Prostate gland (tissue), 2 donors: ENCODE results near the gene KIF7. TPM values are rescaled to one million over a fixed set of nuclear protein-coding genes. Genes with fewer than 3 reads are reported as not detected.

Experiments used
- DNase-seq: peaks from one replicate; pipeline ENCODE4 v3.0.0-alpha.2; 2019; ENCODE audit warnings: low spot score
- H3K27ac ChIP-seq, 2 donors: fragments of 200-600 bp; sonication (generic); 2 replicates each; pipeline ENCODE4 v1.5.1; 2017 to 2019
- H3K27me3 ChIP-seq: fragments of 200-600 bp; sonication (generic); replicated peaks from 2 replicates; pipeline ENCODE4 v1.5.1; 2019; ENCODE audit not compliant: insufficient read depth
- H3K36me3 ChIP-seq, 2 donors: fragments of 200-600 bp; sonication (generic); 1 replicate in 1 of 2; 2 replicates in 1 of 2; pipeline versions ENCODE4 v1.5.1 to v1.8.1; 2017 to 2019
- H3K4me1 ChIP-seq: fragments of 200-600 bp; sonication (generic); replicated peaks from 2 replicates; pipeline ENCODE4 v1.5.1; 2019
- H3K4me3 ChIP-seq, 2 donors: fragments of 200-600 bp; sonication (generic); 2 replicates each; pipeline ENCODE4 v1.5.1; 2017 to 2019
- H3K9me3 ChIP-seq: fragments of 200-600 bp; sonication (generic); 2 replicates; pipeline ENCODE4 v1.5.1; 2017
- POLR2A ChIP-seq: fragments of 450-650 bp; IDR thresholded peaks from one replicate; pipeline ENCODE4 v1.6.1; 2016; ENCODE audit warnings: antibody characterized with exemption, mild to moderate bottlenecking
- POLR2AphosphoS5 ChIP-seq: sonication (generic); formaldehyde crosslinking; IDR thresholded peaks from one replicate; pipeline ENCODE4 v1.6.1; 2017; ENCODE audit warnings: antibody characterized with exemption
- WGBS: methylation state at CpG from one replicate; pipeline ENCODE4 v1.1.5; 2018; 5-methylcytosine and 5-hydroxymethylcytosine counted together
- intact Hi-C: fragments of 100-400 bp; cut with DNase I; formaldehyde crosslinking; loops from one replicate; pipeline ENCODE4 v1.14.2; 2022
- total RNA-seq, 2 donors: library from RNA; depleted of rRNA; stranded (reverse); fragments of >200 nt; gene quantifications; one replicate each; pipeline ENCODE4 v1.1.0, GENCODE V29; 2016
- TF ChIP-seq, protein P1 (sequence below), 4 experiments: fragments of 200-600 bp in 2 of 4; fragments of 450-650 bp in 2 of 4; sonication (generic) in 2 of 4; IDR thresholded peaks; 1 replicate in 3 of 4; 2 replicates in 1 of 4; pipeline ENCODE4 v1.5.1; 2016 to 2019; ENCODE audit warnings: antibody characterized with exemption in 4 of 4, mild to moderate bottlenecking in 2 of 4, moderate library complexity in 2 of 4

The KIF7 gene
- total RNA-seq, 2 donors from 2014 or later: 4.1 to 10.3 TPM

DNA sequence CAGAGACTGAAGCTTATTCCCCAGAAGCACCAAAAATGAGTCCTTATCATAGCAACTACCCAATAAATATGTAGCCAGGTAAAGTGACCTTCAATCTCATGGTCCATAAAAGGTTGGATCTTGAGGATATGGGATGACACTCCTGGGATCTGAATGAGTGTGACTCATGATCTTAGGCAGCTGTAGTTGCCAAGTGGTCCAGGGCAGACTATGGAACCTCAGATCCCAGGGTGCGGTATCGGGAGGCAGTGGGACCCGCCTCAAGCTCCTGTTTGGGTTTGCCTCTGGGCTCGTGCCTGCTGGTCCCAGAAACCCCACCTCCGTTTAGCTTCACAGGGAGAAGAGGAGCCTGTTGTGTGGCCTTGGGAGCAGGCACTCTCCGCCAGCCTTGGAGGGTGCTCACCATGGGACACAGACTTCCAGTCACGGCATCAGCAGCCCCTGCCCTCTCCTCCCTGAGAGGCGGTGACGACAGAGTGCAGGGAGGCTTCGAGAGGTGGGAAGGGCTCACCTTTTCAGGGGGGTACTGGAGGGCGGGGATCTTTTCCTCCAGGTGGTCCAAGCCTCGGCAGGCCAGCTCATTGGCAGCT, 15.8 kb upstream of the KIF7 start:
- TF ChIP-seq POLR2AphosphoS5: no peak
- TF ChIP-seq POLR2A: no peak
- TF ChIP-seq, protein P1, sequence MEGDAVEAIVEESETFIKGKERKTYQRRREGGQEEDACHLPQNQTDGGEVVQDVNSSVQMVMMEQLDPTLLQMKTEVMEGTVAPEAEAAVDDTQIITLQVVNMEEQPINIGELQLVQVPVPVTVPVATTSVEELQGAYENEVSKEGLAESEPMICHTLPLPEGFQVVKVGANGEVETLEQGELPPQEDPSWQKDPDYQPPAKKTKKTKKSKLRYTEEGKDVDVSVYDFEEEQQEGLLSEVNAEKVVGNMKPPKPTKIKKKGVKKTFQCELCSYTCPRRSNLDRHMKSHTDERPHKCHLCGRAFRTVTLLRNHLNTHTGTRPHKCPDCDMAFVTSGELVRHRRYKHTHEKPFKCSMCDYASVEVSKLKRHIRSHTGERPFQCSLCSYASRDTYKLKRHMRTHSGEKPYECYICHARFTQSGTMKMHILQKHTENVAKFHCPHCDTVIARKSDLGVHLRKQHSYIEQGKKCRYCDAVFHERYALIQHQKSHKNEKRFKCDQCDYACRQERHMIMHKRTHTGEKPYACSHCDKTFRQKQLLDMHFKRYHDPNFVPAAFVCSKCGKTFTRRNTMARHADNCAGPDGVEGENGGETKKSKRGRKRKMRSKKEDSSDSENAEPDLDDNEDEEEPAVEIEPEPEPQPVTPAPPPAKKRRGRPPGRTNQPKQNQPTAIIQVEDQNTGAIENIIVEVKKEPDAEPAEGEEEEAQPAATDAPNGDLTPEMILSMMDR (IDR thresholded peaks at IDR 0.05): no peak
- Histone ChIP-seq H3K27ac (no peak overlapping the region), H3K9me3 (no peaks in the 10 kb centered on the region), H3K4me1 (no peaks in the 10 kb centered on the region), H3K4me3 (no peak overlapping the region), H3K36me3 (no peaks in the 10 kb centered on the region), H3K27me3 (no peaks in the 10 kb centered on the region)
- intact Hi-C loops: no loop called here
- DNase-seq: no peak
- WGBS: 74% methylated on average over 12 of the region's 12 CpGs

GRCh38 chr15:89669941-89670340, 14.7 kb upstream of the KIF7 start:
- Histone ChIP-seq H3K9me3 (no peaks in the 10 kb centered on the region), H3K4me1 (no peaks in the 10 kb centered on the region), H3K36me3 (no peaks in the 10 kb centered on the region), H3K27me3 (no peaks in the 10 kb centered on the region), H3K4me3 (no peak overlapping the region), H3K27ac (no peak overlapping the region)
- 96% methylated on average over 15 of the region's 15 CpGs for WGBS
- TF ChIP-seq, protein P1 (IDR thresholded peaks at IDR 0.05): no peak
- TF ChIP-seq POLR2A: no peak
- no peak for TF ChIP-seq POLR2AphosphoS5
- no peak for DNase-seq
- intact Hi-C loops: no loop called here

GRCh38 chr15:89669309-89669865, 14.1 kb upstream of the KIF7 start:
- H3K36me3 ChIP-seq: no peaks in the 10 kb centered on the region
- H3K27me3 ChIP-seq: no peaks in the 10 kb centered on the region
- no peak overlapping the region for H3K27ac ChIP-seq
- H3K4me3 ChIP-seq: no peak overlapping the region
- TF ChIP-seq POLR2A (no peak), POLR2AphosphoS5 (no peak)
- TF ChIP-seq, protein P1 (IDR thresholded peaks at IDR 0.05): no peak
- 91% methylated on average over 8 of the region's 9 CpGs for WGBS
- intact Hi-C loops: no loop called here
- no peak for DNase-seq
- H3K4me1 ChIP-seq: no peaks in the 10 kb centered on the region
- H3K9me3 ChIP-seq: no peaks in the 10 kb centered on the region

- intact Hi-C loops: no loop called here
- TF ChIP-seq, protein P1 (IDR thresholded peaks at IDR 0.05): no peak
- TF ChIP-seq POLR2A (no peak), POLR2AphosphoS5 (no peak)
- H3K27ac ChIP-seq: no peak overlapping the region
- no peaks in the 10 kb centered on the region for H3K27me3 ChIP-seq
- H3K4me1 ChIP-seq: no peaks in the 10 kb centered on the region
- H3K9me3 ChIP-seq: no peaks in the 10 kb centered on the region
- H3K36me3 ChIP-seq: no peaks in the 10 kb centered on the region
- WGBS: 96% methylated on average over 3 of the region's 3 CpGs
- H3K4me3 ChIP-seq: no peak overlapping the region
- DNase-seq: no peak
Measured at GRCh38 chr15:89668171-89668570, 12.9 kb upstream of the KIF7 start.

GRCh38 chr15:89667706-89667960, 12.4 kb upstream of the KIF7 start:
- TF ChIP-seq, protein P1 (IDR thresholded peaks at IDR 0.05): no peak
- TF ChIP-seq POLR2AphosphoS5 (no peak), POLR2A (no peak)
- WGBS: 95% methylated on average over 7 of the region's 7 CpGs
- no peak overlapping the region for H3K27ac ChIP-seq
- DNase-seq: no peak
- intact Hi-C loops: no loop called here
- H3K4me1 ChIP-seq: no peaks in the 10 kb centered on the region
- H3K36me3 ChIP-seq: no peaks in the 10 kb centered on the region
- H3K27me3 ChIP-seq: no peaks in the 10 kb centered on the region
- no peaks in the 10 kb centered on the region for H3K9me3 ChIP-seq
- no peak overlapping the region for H3K4me3 ChIP-seq
